ENCODE results near the gene TMEM17.

Gene TMEM17

GRCh38 chr2:62511636-62512035 lies 5.6 kb upstream of the TMEM17 start:
- DNase-seq (ENCODE audit: low read depth in 2 of 2), result no peak

- no peak for DNase-seq (ENCODE audit: low read depth in 2 of 2)
These were observed 391 bp upstream of the TMEM17 start for GRCh38 chr2:62506421-62506750.

- DNase-seq (ENCODE audit: low read depth in 2 of 2), result no peak
These were observed 766 bp downstream of the TMEM17 start for GRCh38 chr2:62505109-62505749.

GRCh38 chr2:62504657-62505056 lies 1.3 kb downstream of the TMEM17 start:
- no peak for DNase-seq (ENCODE audit: low read depth in 2 of 2)

- DNase-seq (ENCODE audit: low read depth in 2 of 2), result no peak
These were observed 4.0 kb downstream of the TMEM17 start for GRCh38 chr2:62501794-62502500.

- DNase-seq (ENCODE audit: low read depth in 2 of 2), result no peak
These were observed 4.9 kb downstream of the TMEM17 start for GRCh38 chr2:62501069-62501468.

GRCh38 chr2:62499430-62500060 lies 6.5 kb downstream of the TMEM17 start:
- DNase-seq (ENCODE audit: low read depth in 2 of 2), result no peak

- no peak for DNase-seq (ENCODE audit: low read depth in 2 of 2)
These were observed 7.3 kb downstream of the TMEM17 start for GRCh38 chr2:62498739-62499138.

GRCh38 chr2:62495761-62496160 lies 10.2 kb downstream of the TMEM17 start:
- no peak for DNase-seq (ENCODE audit: low read depth in 2 of 2)

- no peak for DNase-seq (ENCODE audit: low read depth in 2 of 2)
These were observed 13.9 kb downstream of the TMEM17 start for GRCh38 chr2:62492048-62492447.

- DNase-seq (ENCODE audit: low read depth in 2 of 2), result no peak
These were observed 16.3 kb downstream of the TMEM17 start for GRCh38 chr2:62489702-62490101.

- no peak for DNase-seq (ENCODE audit: low read depth in 2 of 2)
These were observed 16.8 kb downstream of the TMEM17 start for GRCh38 chr2:62489162-62489561.

GRCh38 chr2:62486439-62486765 lies 19.6 kb downstream of the TMEM17 start:
- no peak for DNase-seq (ENCODE audit: low read depth in 2 of 2)

- no peak for DNase-seq (ENCODE audit: low read depth in 2 of 2)
These were observed 20.1 kb downstream of the TMEM17 start for GRCh38 chr2:62485761-62486438.

- no peak for DNase-seq (ENCODE audit: low read depth in 2 of 2)
These were observed 23.2 kb downstream of the TMEM17 start for GRCh38 chr2:62482558-62483352.

GRCh38 chr2:62479917-62480316 lies 26.1 kb downstream of the TMEM17 start:
- no peak for DNase-seq (ENCODE audit: low read depth in 2 of 2)

- no peak for DNase-seq (ENCODE audit: low read depth in 2 of 2)
These were observed 27.9 kb downstream of the TMEM17 start for GRCh38 chr2:62478093-62478580.

GRCh38 chr2:62477573-62477972 lies 28.4 kb downstream of the TMEM17 start:
- no peak for DNase-seq (ENCODE audit: low read depth in 2 of 2)

- DNase-seq (ENCODE audit: low read depth in 2 of 2), result no peak
These were observed 30.6 kb downstream of the TMEM17 start for GRCh38 chr2:62475172-62476011.

- DNase-seq (ENCODE audit: low read depth in 2 of 2), result no peak
These were observed 31.8 kb downstream of the TMEM17 start for GRCh38 chr2:62474176-62474575.

GRCh38 chr2:62473246-62473827 lies 32.7 kb downstream of the TMEM17 start:
- DNase-seq (ENCODE audit: low read depth in 2 of 2), result no peak

All from stimulated activated CD8-positive, alpha-beta memory T cell treated with anti-CD3 and anti-CD28 coated beads, Interleukin-2, amount 100 ng/mL, for 48 hours (primary cell).